Transverse colon (tissue), 4 donors: Measurements from ENCODE around the gene WFS1. TPM values are rescaled to one million over a fixed set of nuclear protein-coding genes. Genes with fewer than 3 reads are reported as not detected.

ENCODE experiments used
- DNase-seq: peaks from one replicate; pipeline ENCODE4 v3.0.0-alpha.2; 2019
- H3K27ac ChIP-seq, 4 donors: fragments of 200-600 bp; sonication (generic); 2 replicates each; pipeline ENCODE4 v1.5.1; 2016 to 2018; ENCODE audit warnings: inconsistent platforms in 4 of 4
- H3K27me3 ChIP-seq: fragments of 200-600 bp; sonication (generic); 2 replicates; pipeline ENCODE4 v1.5.1; 2017; ENCODE audit warnings: inconsistent platforms
- H3K36me3 ChIP-seq, 4 donors: fragments of 200-600 bp; sonication (generic); 2 replicates each; pipeline ENCODE4 v1.5.1; 2017 to 2019; ENCODE audit warnings: inconsistent platforms in 4 of 4
- H3K4me1 ChIP-seq, 4 donors: fragments of 200-600 bp; sonication (generic); 2 replicates each; pipeline ENCODE4 v1.5.1; 2017 to 2020; ENCODE audit warnings: inconsistent platforms in 4 of 4
- H3K4me3 ChIP-seq, 4 donors: fragments of 200-600 bp; sonication (generic); 1 replicate in 1 of 4; 2 replicates in 3 of 4; pipeline versions ENCODE4 v1.5.1 to v1.6.1; 2017 to 2019; ENCODE audit warnings: inconsistent platforms in 4 of 4
- H3K9me3 ChIP-seq, 2 donors: fragments of 200-600 bp; sonication (generic); 2 replicates each; pipeline ENCODE4 v1.5.1; 2017 to 2019; ENCODE audit warnings: inconsistent platforms in 2 of 2
- EP300 ChIP-seq: sonication (generic); formaldehyde crosslinking; IDR thresholded peaks from one replicate; pipeline ENCODE4 v1.6.1; 2017; ENCODE audit warnings: antibody characterized with exemption, low read depth
- POLR2A ChIP-seq: fragments of 450-650 bp; IDR thresholded peaks from one replicate; pipeline ENCODE4 v1.6.1; 2016; ENCODE audit warnings: antibody characterized with exemption, mild to moderate bottlenecking, moderate library complexity
- POLR2AphosphoS5 ChIP-seq, 3 donors: sonication (generic); formaldehyde crosslinking; IDR thresholded peaks; one replicate each; pipeline ENCODE4 v1.6.1; 2016; ENCODE audit warnings: antibody characterized with exemption in 3 of 3
- WGBS, 2 donors: methylation state at CpG; one replicate each; pipeline ENCODE4 v1.1.5; 2018; ENCODE audit warnings: low coverage in 1 of 2; 5-methylcytosine and 5-hydroxymethylcytosine counted together
- in situ Hi-C, 4 donors: fragments of 200-750 bp; cut with MboI; loops; one replicate each; pipeline versions ENCODE4 v1.15.0 to v1.15.1; 2017; ENCODE audit warnings: low sequenced_read_pairs in 3 of 4, low pct_ligation_motif_present in 1 of 4, low pct_unique_long_range_greater_than_20kb in 1 of 4
- intact Hi-C: fragments of 100-400 bp; cut with DNase I; formaldehyde crosslinking; loops from one replicate; pipeline ENCODE4 v1.15.1; 2023; ENCODE audit warnings: low total_unique reads
- total RNA-seq, 4 donors: library from RNA; depleted of rRNA; stranded (reverse); fragments of >200 nt; gene quantifications; one replicate each; pipeline ENCODE4 v1.1.0, GENCODE V29; 2016
- TF ChIP-seq, protein P1 (sequence below), 5 experiments: fragments of 200-600 bp in 3 of 5; fragments of 450-650 bp in 2 of 5; sonication (generic) in 3 of 5; IDR thresholded peaks; 1 replicate in 2 of 5; 2 replicates in 3 of 5; pipeline ENCODE4 v1.5.1; 2016 to 2017; ENCODE audit warnings: antibody characterized with exemption in 5 of 5, inconsistent platforms in 3 of 5, mild to moderate bottlenecking in 2 of 5, moderate library complexity in 1 of 5

Gene WFS1
- total RNA-seq, 4 donors from 2014 or later = 11.5 to 23.5 (median 20.8) TPM

DNA sequence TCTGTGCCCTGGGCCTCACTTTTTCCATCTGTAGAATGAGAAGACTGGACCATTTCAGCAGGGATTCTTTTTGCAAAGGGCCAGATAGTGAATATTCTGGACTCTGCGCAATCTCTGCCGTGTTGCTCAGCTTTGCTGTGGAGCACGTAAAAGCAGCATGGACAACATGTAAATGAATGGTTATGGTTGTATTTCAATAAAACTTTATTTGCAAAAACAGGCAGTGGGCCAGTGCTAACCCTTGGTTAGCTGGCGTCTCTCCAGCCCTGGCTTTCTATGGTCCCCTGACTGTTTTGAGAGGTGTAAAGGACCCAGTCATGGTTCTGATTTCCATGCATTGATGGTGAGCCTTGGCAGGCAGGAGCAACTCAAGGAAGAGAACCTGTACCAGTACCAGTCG lies 18.7 kb downstream of the WFS1 start:
- WGBS, 2 donors = 98% methylated on average over 5 of the region's 5 CpGs; no CpG with 5 or more reads in 1 of the 2 donors
- Histone ChIP-seq H3K27me3 (no peaks in the 10 kb centered on the region), H3K27ac (no peak overlapping the region), H3K4me1 (no peaks in the 10 kb centered on the region), H3K36me3 (no peaks in the 10 kb centered on the region), H3K9me3 (no peaks in the 10 kb centered on the region), H3K4me3 (no peak overlapping the region)
- intact Hi-C loops = loop anchor here (5.0 kb wide), 1 partner anchor 574 kb away; no protein-coding TSS in a partner anchor
- no peak for TF ChIP-seq POLR2AphosphoS5 (IDR thresholded peaks at IDR 0.05)
- no peak for TF ChIP-seq EP300
- TF ChIP-seq, protein P1, sequence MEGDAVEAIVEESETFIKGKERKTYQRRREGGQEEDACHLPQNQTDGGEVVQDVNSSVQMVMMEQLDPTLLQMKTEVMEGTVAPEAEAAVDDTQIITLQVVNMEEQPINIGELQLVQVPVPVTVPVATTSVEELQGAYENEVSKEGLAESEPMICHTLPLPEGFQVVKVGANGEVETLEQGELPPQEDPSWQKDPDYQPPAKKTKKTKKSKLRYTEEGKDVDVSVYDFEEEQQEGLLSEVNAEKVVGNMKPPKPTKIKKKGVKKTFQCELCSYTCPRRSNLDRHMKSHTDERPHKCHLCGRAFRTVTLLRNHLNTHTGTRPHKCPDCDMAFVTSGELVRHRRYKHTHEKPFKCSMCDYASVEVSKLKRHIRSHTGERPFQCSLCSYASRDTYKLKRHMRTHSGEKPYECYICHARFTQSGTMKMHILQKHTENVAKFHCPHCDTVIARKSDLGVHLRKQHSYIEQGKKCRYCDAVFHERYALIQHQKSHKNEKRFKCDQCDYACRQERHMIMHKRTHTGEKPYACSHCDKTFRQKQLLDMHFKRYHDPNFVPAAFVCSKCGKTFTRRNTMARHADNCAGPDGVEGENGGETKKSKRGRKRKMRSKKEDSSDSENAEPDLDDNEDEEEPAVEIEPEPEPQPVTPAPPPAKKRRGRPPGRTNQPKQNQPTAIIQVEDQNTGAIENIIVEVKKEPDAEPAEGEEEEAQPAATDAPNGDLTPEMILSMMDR (IDR thresholded peaks at IDR 0.05) = no peak
- no peak for TF ChIP-seq POLR2A
- in situ Hi-C loops = no loop called here
- no peak for DNase-seq

DNA sequence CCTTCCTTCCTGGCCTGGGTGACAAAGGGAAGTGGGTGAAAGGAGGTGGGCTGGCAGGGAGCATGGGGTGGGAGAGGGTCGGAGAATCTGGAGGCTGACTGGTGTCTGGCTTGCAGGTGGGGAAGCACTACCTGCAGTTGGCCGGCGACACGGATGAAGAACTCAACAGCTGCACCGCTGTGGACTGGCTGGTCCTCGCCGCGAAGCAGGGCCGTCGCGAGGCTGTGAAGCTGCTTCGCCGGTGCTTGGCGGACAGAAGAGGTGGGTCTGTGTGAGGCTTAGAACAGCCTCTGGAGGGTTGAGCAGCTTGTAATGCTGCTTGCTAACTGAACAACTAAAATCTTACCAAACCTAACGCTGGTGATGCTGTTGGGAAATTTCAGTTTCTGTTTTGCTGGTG lies 19.2 kb downstream of the WFS1 start:
- 89 to 93% methylated on average over 3 to 15 of the region's 15 CpGs for WGBS, 2 donors
- Histone ChIP-seq H3K36me3 (no peaks in the 10 kb centered on the region), H3K4me3 (no peak overlapping the region), H3K27me3 (no peaks in the 10 kb centered on the region), H3K9me3 (no peaks in the 10 kb centered on the region), H3K4me1 (no peaks in the 10 kb centered on the region), H3K27ac (no peak overlapping the region)
- no peak for DNase-seq
- in situ Hi-C loops (no loop called here), intact Hi-C loops (loop anchor here (5.0 kb wide), 1 partner anchor 573 kb away; no protein-coding TSS in a partner anchor)
- TF ChIP-seq POLR2AphosphoS5 (IDR thresholded peaks at IDR 0.05) (no peak), POLR2A (no peak), EP300 (no peak)
- TF ChIP-seq, protein P1 (IDR thresholded peaks at IDR 0.05) = no peak

DNA sequence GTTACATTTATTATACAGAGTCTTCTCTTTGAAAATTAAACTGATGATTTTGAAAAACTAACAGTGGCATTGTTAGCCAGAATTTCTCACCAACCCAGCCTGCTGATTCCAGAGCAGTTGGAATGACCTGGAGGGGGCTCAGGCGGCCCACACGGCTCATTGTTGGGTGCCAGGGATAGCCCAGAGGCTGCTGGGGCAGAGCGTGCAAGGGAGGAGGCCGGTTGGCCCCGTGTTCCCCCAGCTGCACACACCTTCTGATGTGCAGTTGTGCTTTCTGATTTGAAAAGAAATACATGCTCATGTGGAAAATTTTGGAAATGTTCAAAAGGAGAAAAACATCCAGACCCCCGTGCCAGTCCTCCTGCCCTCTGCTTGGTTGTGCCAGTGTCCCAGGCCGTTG lies 20.6 kb downstream of the WFS1 start:
- H3K4me3 ChIP-seq = no peak overlapping the region
- no peaks in the 10 kb centered on the region for H3K4me1 ChIP-seq
- H3K27ac ChIP-seq = no peak overlapping the region
- H3K36me3 ChIP-seq = no peaks in the 10 kb centered on the region
- TF ChIP-seq, protein P1 (IDR thresholded peaks at IDR 0.05) = no peak
- TF ChIP-seq EP300 = no peak
- no peak for TF ChIP-seq POLR2A
- no peak for TF ChIP-seq POLR2AphosphoS5 (IDR thresholded peaks at IDR 0.05)
- no peaks in the 10 kb centered on the region for H3K9me3 ChIP-seq
- in situ Hi-C loops (no loop called here), intact Hi-C loops (no loop called here)
- WGBS, 2 donors = 83 to 96% methylated on average over 5 to 7 of the region's 7 CpGs
- DNase-seq = no peak
- no peaks in the 10 kb centered on the region for H3K27me3 ChIP-seq

DNA sequence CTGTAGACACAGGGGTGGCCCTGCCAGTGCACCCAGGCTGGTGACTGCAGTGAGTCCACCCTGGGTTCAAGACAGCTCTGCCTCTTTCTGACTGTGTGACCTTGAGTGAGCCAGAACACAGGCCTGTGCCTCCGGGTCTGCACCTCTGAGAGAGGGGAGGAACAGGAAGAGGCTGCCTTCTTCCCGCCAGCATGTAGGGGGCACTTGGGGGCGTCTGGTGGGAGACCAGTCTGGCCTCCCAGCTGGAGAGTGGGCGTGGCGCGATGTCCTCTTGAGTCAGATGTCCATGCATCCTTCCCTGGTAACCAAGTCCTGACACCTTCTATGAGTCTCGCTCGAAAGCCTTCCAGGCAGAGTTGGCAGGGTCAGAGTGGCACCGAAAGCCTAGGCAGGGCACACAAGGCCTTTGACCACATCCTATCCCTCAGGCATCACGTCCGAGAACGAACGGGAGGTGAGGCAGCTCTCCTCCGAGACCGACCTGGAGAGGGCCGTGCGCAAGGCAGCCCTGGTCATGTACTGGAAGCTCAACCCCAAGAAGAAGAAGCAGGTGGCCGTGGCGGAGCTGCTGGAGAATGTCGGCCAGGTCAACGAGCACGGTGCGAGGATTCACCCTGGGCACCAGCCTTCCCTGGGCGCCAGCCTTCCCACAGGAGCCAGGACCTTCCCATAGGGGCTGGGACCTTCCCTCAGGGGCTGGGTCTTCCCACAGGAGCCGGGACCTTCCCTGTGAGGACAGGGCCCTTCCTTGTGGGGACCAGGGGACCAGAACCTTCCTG lies 21.3 kb downstream of the WFS1 start:
- in situ Hi-C loops = no loop called here
- Histone ChIP-seq H3K27ac (no peak overlapping the region), H3K4me1 (no peaks in the 10 kb centered on the region), H3K4me3 (no peak overlapping the region), H3K27me3 (no peaks in the 10 kb centered on the region), H3K36me3 (no peaks in the 10 kb centered on the region), H3K9me3 (no peaks in the 10 kb centered on the region)
- intact Hi-C loops = no loop called here
- no peak for DNase-seq
- 91% methylated on average over 17 of the region's 25 CpGs; no CpG with 5 or more reads in 1 of the 2 donors for WGBS, 2 donors
- TF ChIP-seq POLR2A = no peak
- no peak for TF ChIP-seq POLR2AphosphoS5 (IDR thresholded peaks at IDR 0.05)
- TF ChIP-seq, protein P1 (IDR thresholded peaks at IDR 0.05) = no peak
- no peak for TF ChIP-seq EP300
